SU-DHL-6 (cell line): ENCODE data around the gene ST3GAL3.

Source experiments
- CTCF ChIP-seq: fragments of 200-600 bp; sonication (generic); IDR thresholded peaks from one replicate; pipeline ENCODE4 v1.5.1; 2017; ENCODE audit warnings: antibody characterized with exemption, mild to moderate bottlenecking, low read length, moderate library complexity; ENCODE audit not compliant: insufficient read depth, poor library complexity, severe bottlenecking
- EZH2phosphoT487 ChIP-seq: fragments of 200-600 bp; sonication (generic), shearing (Covaris generic); conservative IDR thresholded peaks from 2 replicates; pipeline ENCODE4 v1.6.1; 2018; ENCODE audit warnings: mild to moderate bottlenecking, antibody characterized with exemption, low read length, moderate library complexity, mixed read lengths

GRCh38 chr1:43819357-43819756 is 112.0 kb downstream of the ST3GAL3 start:
- TF ChIP-seq CTCF (no peak), EZH2phosphoT487 (no peak)
